Left forelimb (tissue), 1 donor: ENCODE data around the gene PRELID3B.
A peak's percentile ranks its signal among the peaks of the same experiment; 100 is the strongest.

Source experiments
- DNase-seq: peaks from one replicate; pipeline ENCODE4 v3.0.0-alpha.2; 2018; ENCODE audit warnings: low spot score

The PRELID3B gene

GRCh38 chr20:59010321-59010994 is 32.1 kb downstream of the PRELID3B start:
- no peak for DNase-seq

DNA sequence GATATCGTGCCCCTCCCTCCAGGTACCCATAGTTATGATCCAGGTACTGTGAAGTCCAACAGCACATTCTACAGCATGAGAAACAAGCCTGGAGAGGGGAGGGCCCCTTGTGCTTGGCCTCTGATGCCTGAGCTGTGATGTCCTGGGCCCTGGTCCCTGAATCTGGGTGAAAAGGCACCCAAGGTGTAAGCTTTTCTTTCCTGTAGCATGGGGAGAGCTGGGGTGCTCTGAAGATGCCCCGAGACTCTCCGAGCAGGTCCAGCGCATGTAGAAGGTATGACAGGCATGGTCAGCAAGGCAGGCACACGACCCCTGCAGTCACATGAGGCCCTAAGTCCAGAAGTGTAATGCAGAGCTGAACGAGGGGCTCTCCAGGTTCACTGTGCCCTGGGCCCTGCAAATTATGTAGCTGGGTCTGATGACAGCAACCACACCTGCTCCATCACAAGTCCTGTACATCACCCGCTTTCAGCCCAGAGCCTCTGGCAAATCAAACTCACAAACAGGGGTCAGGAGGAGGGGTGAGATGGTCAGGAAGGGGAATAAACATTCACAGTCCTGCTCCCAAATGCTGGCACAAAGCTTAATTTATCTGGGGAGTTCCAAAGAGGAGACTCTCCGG is 33.8 kb downstream of the PRELID3B start:
- no peak for DNase-seq

DNA sequence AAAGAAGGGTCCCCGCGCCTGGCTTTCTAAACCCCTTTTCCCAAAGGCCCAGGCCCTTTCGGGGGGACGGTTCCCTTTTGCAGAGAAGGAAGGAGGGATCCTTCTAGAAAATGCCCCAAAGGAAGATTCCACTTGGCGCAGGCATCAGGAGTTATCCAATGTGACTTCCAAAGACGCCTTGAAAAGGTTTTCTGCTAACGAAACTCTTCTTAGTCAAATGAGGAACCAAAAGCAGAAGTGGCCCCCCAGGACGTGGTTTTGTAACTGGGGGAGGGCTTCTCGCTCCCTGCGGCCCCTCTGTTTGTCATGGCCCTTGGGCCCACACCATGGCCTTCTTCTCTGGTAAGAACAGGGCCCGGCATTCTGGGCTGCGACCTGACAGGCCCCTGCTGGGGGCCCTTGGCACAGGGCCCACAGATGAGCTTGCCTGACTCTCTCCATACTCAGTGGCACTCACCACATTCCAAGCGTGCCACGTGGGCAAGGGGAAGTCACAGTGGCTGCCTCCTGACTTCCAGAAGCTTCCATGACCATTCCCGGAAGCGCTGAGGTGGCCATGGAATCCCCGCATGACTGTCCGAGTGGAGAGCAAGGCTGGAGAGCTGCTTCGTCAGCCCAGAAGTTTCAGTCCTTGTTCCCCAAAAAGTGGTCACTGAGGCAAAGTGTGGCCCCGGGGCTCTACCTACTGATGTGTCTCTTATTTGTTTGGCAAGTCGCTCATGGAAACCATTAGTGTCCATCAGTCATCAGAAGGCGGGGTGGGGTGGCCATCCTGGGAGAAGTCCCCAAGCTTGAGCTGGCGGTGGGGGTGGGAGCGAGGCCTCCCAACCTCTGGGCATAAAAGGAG is 34.7 kb downstream of the PRELID3B start:
- DNase-seq: no peak

GRCh38 chr20:59006864-59007664 is 35.5 kb downstream of the PRELID3B start, which contains the start of gene CTSZ:
CTSZ (minus strand) TSS chr20:59007254; CDS start chr20:59007128, 126 bp downstream.
- peak; percentile 76 for DNase-seq

DNA sequence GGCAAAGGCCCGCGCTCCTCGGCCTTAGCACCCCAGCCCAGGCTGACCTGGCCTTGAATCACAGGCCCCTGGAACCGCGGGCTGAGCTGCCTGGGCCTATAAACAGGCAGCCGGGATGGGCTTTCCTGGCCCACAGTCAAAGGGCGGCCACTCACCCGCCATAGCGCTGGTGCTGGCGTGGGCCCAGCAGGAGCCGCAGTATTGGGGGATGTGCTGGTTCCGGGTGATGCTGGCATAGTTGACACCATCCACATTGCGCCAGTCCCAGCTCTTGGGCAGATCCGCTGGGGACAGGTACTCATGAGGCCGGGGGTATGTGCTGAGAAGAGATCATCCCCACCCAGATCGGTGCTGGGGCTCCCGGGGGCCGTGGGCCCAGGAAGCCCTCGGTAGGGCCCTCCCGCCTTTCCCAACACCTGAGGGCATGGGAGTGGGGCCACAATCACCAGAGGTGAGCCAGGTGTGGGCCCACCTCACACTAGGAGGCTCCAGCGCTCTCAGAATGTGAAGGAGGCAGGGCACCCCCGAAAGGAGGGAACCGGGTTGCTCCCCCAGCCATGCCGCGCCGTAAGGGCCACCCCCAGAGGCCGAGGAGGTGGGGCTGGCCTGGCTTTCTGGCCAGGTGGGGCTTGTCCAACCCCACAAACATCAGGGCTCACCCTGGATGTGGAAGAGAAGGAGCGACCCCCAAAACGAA is 36.3 kb downstream of the PRELID3B start:
- no peak for DNase-seq

DNA sequence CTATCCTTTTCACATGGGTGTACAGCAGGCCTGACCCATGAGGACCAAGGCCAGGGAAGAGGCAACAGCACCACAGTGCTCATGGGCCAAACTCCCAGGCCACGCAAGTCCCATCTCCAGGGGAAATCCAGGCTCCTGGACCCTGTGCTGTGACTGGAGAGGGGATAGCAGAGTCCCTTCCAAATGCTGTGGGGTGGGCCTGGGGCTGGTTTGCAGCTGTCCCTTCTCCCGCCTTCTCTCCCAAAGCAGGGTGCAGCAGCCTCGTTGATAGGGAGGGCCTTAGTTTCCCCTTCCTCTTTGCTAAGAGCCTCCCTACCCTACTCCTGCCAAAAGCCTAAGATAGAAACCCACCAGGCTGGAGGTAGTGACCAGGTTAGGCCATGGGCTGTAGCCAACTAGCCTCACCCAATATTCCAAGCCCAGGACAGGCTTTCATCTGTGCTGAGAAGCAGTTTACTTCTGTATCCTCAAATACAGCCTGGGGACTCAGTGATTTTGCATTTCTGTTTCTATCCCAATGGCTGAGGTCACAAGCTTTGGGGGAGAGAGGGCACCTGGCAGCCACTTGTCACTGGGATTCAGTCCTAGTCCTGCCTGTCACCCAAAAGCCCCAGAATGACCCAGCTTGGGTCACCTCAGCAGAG is 36.9 kb downstream of the PRELID3B start:
- DNase-seq: no peak

- no peak for DNase-seq
Measured at GRCh38 chr20:59004763-59005522, 37.6 kb downstream of the PRELID3B start.

GRCh38 chr20:59004493-59004762 is 38.2 kb downstream of the PRELID3B start:
- DNase-seq: no peak

GRCh38 chr20:59003836-59004492 is 38.6 kb downstream of the PRELID3B start:
- DNase-seq: no peak

GRCh38 chr20:59002874-59003399 is 39.6 kb downstream of the PRELID3B start:
- DNase-seq: no peak

- DNase-seq: no peak
Measured at GRCh38 chr20:59002388-59002787, 40.2 kb downstream of the PRELID3B start.

DNA sequence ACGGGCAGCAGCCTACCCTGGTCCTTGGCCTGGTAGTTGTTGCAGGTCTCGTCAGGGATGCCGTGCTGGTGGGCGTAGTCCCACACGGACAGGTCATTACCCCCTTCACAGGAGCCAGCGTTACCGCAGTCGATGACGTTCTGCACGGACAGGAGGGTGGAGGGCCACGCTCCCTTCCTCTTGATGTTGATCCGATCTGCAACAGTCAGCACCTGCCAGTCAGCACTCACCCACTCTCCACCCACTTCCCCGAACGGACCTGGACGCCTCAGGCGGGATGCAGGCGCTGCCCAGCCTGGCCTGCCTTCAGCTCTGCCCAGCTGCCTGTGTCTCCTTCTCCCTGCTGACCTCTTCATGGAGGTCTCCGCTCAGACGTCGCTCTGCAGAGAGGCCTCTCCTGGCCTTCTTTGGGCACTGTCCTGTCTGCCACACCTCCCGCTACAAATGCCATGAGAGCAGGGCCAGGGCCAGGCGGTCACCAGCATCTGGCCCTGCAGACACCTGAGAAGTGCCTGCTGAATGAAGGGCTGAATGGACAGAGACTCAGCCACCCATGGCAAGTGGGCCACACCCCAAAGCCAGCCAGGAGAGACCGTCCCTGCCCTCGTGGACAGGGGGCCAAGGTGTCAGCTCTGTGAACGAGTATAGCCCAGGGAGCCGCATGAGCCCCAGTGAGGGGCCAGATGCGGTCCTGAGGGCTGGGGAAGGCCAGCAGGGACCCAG is 41.0 kb downstream of the PRELID3B start:
- no peak for DNase-seq

DNA sequence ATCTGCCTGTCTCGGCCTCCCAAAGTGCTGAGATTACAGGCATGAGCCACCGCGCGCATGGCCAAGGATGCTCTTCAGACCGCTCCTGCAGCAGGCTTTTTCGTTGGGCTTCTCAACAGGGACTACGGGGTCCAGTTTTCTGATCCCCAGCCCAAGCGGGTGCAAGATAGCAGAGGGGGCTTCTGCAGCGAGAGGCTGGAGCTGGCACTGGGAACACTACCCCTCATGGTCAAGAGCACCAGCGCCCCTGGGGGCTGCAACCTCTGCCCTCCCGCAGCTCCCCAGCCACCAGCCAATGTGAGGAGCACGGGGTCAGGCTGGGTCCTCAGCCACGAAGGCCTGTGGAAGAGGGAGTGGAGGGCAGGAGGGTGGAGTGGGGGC is 41.5 kb downstream of the PRELID3B start:
- DNase-seq: no peak

DNA sequence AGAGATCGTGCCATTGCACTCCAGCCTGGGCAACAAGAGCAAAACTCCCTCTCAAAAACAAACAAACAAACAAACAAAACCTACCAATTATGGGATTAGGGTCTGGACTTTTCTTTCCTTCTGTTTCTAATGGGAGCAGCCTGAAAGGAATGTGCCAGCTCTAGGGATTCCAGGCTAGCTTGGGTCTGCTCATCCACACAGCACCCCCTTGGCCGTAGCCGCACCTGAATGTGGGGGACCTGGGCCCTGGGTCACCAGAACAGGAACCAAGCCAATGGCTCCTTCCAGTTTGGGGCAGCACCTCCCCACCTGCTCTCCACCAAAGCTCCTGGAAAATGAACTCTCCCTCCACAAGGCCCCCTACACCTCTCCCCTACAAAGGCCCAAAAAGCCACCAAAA is 42.3 kb downstream of the PRELID3B start:
- DNase-seq: no peak

DNA sequence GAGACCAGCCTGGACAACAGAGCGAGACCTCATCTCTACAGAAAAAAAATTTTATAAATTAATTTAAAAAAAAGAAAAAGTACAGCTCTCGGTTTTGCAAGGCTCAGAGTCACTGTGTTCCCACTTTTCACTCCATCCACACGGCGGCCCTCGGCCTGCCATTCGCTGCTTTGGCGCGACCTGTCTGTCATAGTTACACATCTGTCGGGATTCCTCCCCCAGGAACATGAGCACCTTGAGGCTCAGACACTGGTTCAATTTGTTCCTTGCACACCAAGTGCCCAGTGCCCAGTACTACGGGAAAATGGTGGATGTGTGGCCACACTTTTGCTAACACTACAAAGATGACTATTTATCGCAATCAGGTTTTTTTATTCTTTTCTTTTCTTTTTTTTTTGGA is 43.9 kb downstream of the PRELID3B start:
- DNase-seq: no peak

GRCh38 chr20:58997141-58997770 is 45.3 kb downstream of the PRELID3B start:
- no peak for DNase-seq

DNA sequence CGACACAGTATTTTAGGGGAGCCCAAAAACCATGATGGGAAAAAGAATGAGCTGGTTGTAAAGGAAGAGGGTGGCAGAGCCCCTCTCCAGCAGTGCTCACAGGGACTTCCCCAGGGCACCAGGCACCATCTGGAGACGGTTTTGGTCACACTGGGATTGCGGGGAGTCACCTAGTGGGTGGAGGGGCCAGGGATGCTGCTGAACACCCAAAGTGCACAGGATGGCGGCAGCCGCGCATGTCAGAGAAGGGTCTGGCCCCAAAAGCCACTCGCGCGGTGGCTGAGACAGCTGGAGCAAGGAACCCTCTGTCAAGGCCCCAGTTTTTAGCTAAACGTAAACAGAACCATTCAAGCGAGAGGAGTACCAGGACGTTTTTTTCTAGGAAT is 46.4 kb downstream of the PRELID3B start:
- DNase-seq: no peak

DNA sequence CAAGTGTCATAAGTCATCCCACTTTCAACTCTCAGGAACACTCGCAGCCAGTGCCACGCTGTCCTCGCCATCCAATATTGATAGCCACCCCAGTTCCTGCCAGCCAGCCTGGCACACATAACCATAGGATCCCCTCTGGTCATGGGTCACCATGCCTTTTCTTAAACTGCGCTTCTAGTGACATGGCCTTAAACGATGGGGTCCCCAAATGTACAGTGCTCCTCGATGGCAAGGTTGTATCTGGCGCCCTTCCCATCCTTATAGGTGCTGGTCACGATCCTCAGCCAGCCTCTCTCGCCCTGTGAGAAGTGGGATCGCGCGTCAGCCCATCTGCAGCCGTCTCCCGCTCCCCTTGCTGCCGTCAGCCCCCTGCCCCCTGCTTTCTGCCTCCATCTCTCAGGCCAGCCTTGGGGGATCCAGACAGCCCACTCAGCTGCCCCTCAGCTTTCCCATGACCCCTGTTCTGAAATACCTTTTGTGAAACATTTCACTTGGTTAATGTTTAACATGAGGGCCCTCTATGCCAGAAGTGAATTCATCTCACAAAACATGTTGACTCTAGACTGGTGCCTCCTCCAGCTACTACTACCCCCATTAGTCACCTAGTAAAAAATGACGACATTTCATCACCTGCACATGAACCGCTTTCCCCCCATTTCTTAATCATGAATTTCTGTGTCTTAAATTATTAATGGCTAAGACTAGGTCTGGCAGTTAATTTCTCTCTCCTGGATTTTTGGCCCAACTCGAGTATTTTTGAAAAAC is 46.9 kb downstream of the PRELID3B start:
- no peak for DNase-seq
